Heart right ventricle (tissue), 16 donors: ENCODE results near the gene LYPD6. TPM values are rescaled to one million over a fixed set of nuclear protein-coding genes. Genes with fewer than 3 reads are reported as not detected.
"Not testable (repeated sequence)": the region's sequence is repeated elsewhere in the genome, so short reads cannot be mapped to it uniquely, and the experiment has no call there.

Source experiments
- ATAC-seq, 8 donors: fragments of 200-7000 bp; cut with Tn5 transposase; one replicate each; pipeline ENCODE4 v1.9.1; 2020; ENCODE audit warnings: mild to moderate bottlenecking in 8 of 8, moderate library complexity in 8 of 8, moderate number of reproducible peaks in 1 of 8
- DNase-seq, 2 donors: peaks; one replicate each; pipeline ENCODE4 v3.0.0-alpha.2; 2020
- H3K27ac ChIP-seq, 10 donors: fragments of 200-600 bp; sonication (generic) in 2 of 10; one replicate each; pipeline versions ENCODE4 v1.5.0 to v1.8.0; 2020 to 2022; ENCODE audit warnings: mild to moderate bottlenecking in 3 of 10
- H3K27me3 ChIP-seq, 7 donors: fragments of 200-600 bp; one replicate each; pipeline ENCODE4 v1.8.0; 2021 to 2022; ENCODE audit warnings: mild to moderate bottlenecking in 2 of 7
- H3K36me3 ChIP-seq, 9 donors: fragments of 200-600 bp; sonication (generic) in 1 of 9; one replicate each; pipeline versions ENCODE4 v1.5.0 to v1.8.0; 2020 to 2022; ENCODE audit warnings: mild to moderate bottlenecking in 2 of 9
- H3K4me1 ChIP-seq, 9 donors: fragments of 200-600 bp; sonication (generic) in 1 of 9; one replicate each; pipeline versions ENCODE4 v1.5.0 to v1.8.0; 2020 to 2022; ENCODE audit warnings: mild to moderate bottlenecking in 4 of 9
- H3K4me3 ChIP-seq, 10 donors: fragments of 200-600 bp; sonication (generic) in 2 of 10; one replicate each; pipeline versions ENCODE4 v1.5.0 to v1.8.0; 2020 to 2022; ENCODE audit warnings: mild to moderate bottlenecking in 7 of 10, moderate library complexity in 2 of 10
- H3K9me3 ChIP-seq, 11 donors: fragments of 200-600 bp in 10 of 11; sonication (generic) in 2 of 11; one replicate each; pipeline versions ENCODE4 v1.5.0 to v1.8.0; 2013 to 2022; ENCODE audit warnings: mild to moderate bottlenecking in 2 of 11, control low read depth in 1 of 11, moderate library complexity in 1 of 11
- WGBS, 2 donors: extraction: QIAGEN DNeasy Blood & Tissue Kit; methylation state at CpG; one replicate each; pipeline ENCODE4 v1.1.7; 2013; ENCODE audit warnings: inconsistent platforms in 1 of 2; 5-methylcytosine and 5-hydroxymethylcytosine counted together
- intact Hi-C, 10 donors: fragments of 100-400 bp; cut with DNase I; formaldehyde crosslinking; loops; one replicate each; pipeline versions ENCODE4 v1.11.1 to v1.14.2; 2022
- polyA plus RNA-seq, 2 donors: library from polyadenylated mRNA; stranded (reverse); fragments of 200-250 nt; gene quantifications; one replicate each; pipeline ENCODE4 v1.2.3, GENCODE V29; 2013
- total RNA-seq, 10 donors: library from RNA; stranded (reverse); fragmentation: NEBNext Ultra II Directional in 3 of 10; extraction: Animal tissue kit (Norgen Biotek cat#: 25700) in 3 of 10; gene quantifications; one replicate each; pipeline versions ENCODE4 v1.2.1 to v1.2.4, GENCODE V29; 2021 to 2023
- TF ChIP-seq, protein P1 (sequence below), 9 donors: fragments of 200-600 bp; sonication (generic) in 2 of 9; IDR thresholded peaks; one replicate each; pipeline versions ENCODE4 v1.5.0 to v1.8.0; 2021 to 2022; ENCODE audit warnings: antibody characterized with exemption in 9 of 9, mild to moderate bottlenecking in 5 of 9, moderate library complexity in 1 of 9
- donor health status: Arrhythmogenic right ventricular cardiomyopathy.
- donor health status: ischemic (EF 13 %, LVEDD 7.1; RV severe dilation, severe dysfunction).
- donor health status: healthy with polysubstance abuse.
- donor health status: DM: no; HTN: yes; CAD: no.
- donor health status: DM: no; HTN: no; CAD: no.
- donor health status: ischemic (EF 25% LVEDD 6.9; RV normal size, moderate dysfunction).
- donor health status: ischemic (EF 25% LVEDD 5.7; RV mildly dilated, moderate dysfunction).
- donor health status: healthy.
- donor health status: DM: yes; HTN: yes; CAD: no.
- donor health status: Ischemic cardiomyopathy.
- donor health status: ischemic (EF 35%, LVEDD 5.7; RV mildly dilated, moderate dysfunction).
- donor health status: nonischemic (EF 11% LVEDD 7.7; RV severe dilation, severe dysfunction).
- donor health status: DM: yes; HTN: yes; CAD: no.
- donor health status: PGD.
- donor health status: ischemic (EF 29% LVEDD 5.4; RV normal size, mild dysfunction).
- donor health status: nonischemic (EF 23%, LVEDD 6.1; RV moderate dilation, normal function).

Gene LYPD6
- total and polyA plus RNA-seq, 12 donors: 0.06 to 0.55 (median 0.15) TPM; not detected in 1

DNA sequence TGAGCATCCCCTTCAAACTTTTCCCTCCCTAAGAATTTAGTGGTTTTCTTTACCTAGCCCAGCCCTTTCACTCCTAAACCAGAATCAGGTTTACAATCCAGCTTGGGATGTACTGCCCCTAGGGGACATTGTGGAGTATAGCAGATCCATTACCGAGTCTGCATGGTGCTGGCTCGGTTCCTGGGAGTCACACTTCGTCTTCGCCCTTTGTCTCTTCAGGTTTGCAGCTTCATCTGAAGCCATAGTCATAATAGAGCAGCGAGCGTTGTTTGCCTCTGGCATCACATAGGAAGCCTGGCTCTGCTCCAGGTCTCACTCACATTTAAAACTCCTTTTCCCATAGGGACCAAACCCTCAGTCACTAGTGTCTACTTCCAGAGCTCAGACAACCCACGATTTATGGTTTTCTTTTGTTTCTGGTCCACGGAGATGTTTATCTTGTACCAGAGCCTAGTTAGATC, 16.8 kb upstream of the LYPD6 start:
- ATAC-seq (peak in 1 of 8 donors; percentile 75), DNase-seq (peak in 1 of 2 donors; percentile 3)
- no peaks in the 10 kb centered on the region for H3K9me3 ChIP-seq
- 11 to 15% methylated on average over 8 of the region's 8 CpGs for WGBS, 2 donors
- H3K36me3 ChIP-seq: no peaks in the 10 kb centered on the region
- intact Hi-C loops: loop anchor here in 5 of 10 donors (10.0 kb wide), 1 partner anchor 299 kb away; no protein-coding TSS in a partner anchor
- H3K27me3 ChIP-seq: peaks cover 0 to 28% (median 8%) of the 10 kb centered on the region in 7 donors
- H3K4me1 ChIP-seq: no peaks in the 10 kb centered on the region
- TF ChIP-seq, protein P1, sequence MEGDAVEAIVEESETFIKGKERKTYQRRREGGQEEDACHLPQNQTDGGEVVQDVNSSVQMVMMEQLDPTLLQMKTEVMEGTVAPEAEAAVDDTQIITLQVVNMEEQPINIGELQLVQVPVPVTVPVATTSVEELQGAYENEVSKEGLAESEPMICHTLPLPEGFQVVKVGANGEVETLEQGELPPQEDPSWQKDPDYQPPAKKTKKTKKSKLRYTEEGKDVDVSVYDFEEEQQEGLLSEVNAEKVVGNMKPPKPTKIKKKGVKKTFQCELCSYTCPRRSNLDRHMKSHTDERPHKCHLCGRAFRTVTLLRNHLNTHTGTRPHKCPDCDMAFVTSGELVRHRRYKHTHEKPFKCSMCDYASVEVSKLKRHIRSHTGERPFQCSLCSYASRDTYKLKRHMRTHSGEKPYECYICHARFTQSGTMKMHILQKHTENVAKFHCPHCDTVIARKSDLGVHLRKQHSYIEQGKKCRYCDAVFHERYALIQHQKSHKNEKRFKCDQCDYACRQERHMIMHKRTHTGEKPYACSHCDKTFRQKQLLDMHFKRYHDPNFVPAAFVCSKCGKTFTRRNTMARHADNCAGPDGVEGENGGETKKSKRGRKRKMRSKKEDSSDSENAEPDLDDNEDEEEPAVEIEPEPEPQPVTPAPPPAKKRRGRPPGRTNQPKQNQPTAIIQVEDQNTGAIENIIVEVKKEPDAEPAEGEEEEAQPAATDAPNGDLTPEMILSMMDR (IDR thresholded peaks at IDR 0.05): peak; percentile 24 to 75 (median 59)
- no peak overlapping the region for H3K4me3 ChIP-seq
- no peak overlapping the region for H3K27ac ChIP-seq

DNA sequence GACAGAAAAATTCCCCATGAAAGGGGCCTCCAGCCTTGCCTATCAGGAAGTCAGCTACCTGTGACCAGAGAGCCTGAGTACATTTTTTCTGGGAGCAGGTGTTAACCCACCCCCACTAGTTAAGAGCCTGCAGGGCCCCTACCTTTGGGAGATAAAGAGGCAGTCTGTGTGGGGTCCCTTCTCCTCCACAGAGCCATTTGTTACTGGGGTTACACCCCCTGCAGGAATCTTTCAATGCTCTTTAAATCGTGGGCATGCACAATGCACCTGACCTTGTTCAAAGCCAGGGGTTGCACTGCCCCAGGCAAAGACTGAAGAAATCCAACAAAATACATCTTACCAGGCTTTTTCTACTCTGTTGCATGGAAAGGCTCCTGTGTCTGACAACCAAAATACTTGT, 15.7 kb upstream of the LYPD6 start:
- H3K9me3 ChIP-seq: no peaks in the 10 kb centered on the region
- H3K36me3 ChIP-seq: no peaks in the 10 kb centered on the region
- H3K4me1 ChIP-seq: no peaks in the 10 kb centered on the region
- WGBS, 2 donors: 41 to 56% methylated on average over 1 of the region's 1 CpG
- H3K27ac ChIP-seq: no peak overlapping the region
- TF ChIP-seq, protein P1 (IDR thresholded peaks at IDR 0.05): no peak
- peaks cover 0 to 19% (median 7%) of the 10 kb centered on the region in 7 donors for H3K27me3 ChIP-seq
- DNase-seq: no peak
- no peak for ATAC-seq
- no peak overlapping the region for H3K4me3 ChIP-seq
- intact Hi-C loops: loop anchor here in 5 of 10 donors (10.0 kb wide), 1 partner anchor 300 kb away; no protein-coding TSS in a partner anchor

DNA sequence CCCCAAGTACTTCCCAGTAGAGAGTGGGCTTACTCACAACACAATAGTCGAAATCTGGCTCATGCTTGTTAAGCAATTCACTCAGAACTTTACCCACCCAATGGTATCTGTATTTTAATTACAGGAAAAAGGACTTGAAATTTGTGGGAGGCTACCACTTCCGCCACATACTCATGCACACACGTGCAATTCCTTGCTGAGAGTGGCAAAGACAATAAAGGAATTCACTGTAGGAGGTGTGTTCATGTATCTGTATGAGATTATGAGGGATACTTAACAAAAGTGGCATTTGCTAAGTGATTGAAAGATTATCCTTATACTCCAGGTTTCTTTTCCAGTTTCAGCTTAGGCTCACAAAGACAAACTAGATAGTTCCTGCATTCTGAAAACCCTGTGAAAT, 14.9 kb upstream of the LYPD6 start:
- Histone ChIP-seq H3K36me3 (no peaks in the 10 kb centered on the region), H3K4me3 (no peak overlapping the region), H3K27ac (no peak overlapping the region), H3K27me3 (peaks cover 0 to 20% (median 13%) of the 10 kb centered on the region in 7 donors), H3K9me3 (no peaks in the 10 kb centered on the region), H3K4me1 (no peaks in the 10 kb centered on the region)
- TF ChIP-seq, protein P1 (IDR thresholded peaks at IDR 0.05): no peak
- ATAC-seq (no peak), DNase-seq (no peak)
- intact Hi-C loops: loop anchor here in 5 of 10 donors (10.0 kb wide), 1 partner anchor 301 kb away; no protein-coding TSS in a partner anchor
- 58 to 60% methylated on average over 3 of the region's 3 CpGs for WGBS, 2 donors

DNA sequence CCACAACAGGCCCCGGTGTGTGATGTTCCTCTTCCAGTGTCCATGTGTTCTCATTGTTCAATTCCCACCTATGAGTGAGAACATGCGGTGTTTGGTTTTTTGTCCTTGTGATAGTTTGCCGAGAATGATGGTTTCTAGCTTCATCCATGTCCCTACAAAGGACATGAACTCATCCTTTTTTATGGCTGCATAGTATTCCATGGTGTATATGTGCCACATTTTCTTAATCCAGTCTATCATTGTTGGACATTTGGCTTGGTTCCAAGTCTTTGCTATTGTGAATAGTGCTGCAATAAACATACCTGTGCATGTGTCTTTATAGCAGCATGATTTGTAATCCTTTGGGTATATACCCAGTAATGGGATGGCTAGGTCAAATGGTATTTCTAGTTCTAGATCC, 11.8 kb upstream of the LYPD6 start:
- not testable (repeated sequence) for DNase-seq, H3K9me3 ChIP-seq, H3K4me1 ChIP-seq, H3K36me3 ChIP-seq, ATAC-seq, H3K27ac ChIP-seq, H3K4me3 ChIP-seq
- WGBS, 2 donors: 93 to 95% methylated on average over 3 of the region's 3 CpGs
- peaks cover 0 to 24% (median 12%) of the 10 kb centered on the region in 7 donors for H3K27me3 ChIP-seq
- intact Hi-C loops: loop anchor here in 5 of 10 donors (10.0 kb wide), 1 partner anchor 304 kb away; no protein-coding TSS in a partner anchor

DNA sequence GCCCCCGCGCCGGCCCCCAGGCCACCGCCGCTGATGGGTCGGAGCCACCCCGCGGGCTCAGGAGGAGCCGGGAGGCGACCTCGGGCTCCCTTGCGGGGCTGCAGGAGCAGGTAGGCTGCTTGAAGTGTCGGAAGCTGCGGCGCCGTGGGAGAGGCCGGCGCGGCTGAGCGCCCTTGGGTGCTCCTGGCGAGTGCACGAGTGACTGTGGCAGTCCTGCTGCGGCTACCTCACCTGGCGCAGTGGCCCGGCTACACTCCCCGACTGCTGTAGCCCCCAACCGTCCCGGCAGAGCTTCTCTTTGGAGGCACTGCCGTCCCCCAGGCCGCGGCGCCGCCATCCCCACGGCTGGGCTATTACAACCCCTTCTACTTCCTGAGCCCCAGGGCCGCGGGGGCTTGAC, 10.0 kb upstream of the LYPD6 start:
- DNase-seq: peak in 1 of 2 donors; percentile 6
- Histone ChIP-seq H3K9me3 (peaks cover 0 to 6% (median 0%) of the 10 kb centered on the region in 11 donors), H3K4me3 (no peak overlapping the region), H3K36me3 (no peaks in the 10 kb centered on the region), H3K4me1 (no peaks in the 10 kb centered on the region), H3K27ac (no peak overlapping the region), H3K27me3 (peaks cover 0 to 24% (median 9%) of the 10 kb centered on the region in 7 donors)
- no peak for ATAC-seq
- intact Hi-C loops: no loop called here
- TF ChIP-seq, protein P1 (IDR thresholded peaks at IDR 0.05): no peak
- 47 to 53% methylated on average over 33 to 36 of the region's 36 CpGs for WGBS, 2 donors
